GM19455 (cell line): ENCODE results near the gene ERC2.

ENCODE experiments used
- ATAC-seq: cut with Tn5 transposase; IDR thresholded peaks from one replicate; pipeline ENCODE4 v1.9.1; 2021; ENCODE audit not compliant: unreplicated experiment

Gene ERC2

DNA sequence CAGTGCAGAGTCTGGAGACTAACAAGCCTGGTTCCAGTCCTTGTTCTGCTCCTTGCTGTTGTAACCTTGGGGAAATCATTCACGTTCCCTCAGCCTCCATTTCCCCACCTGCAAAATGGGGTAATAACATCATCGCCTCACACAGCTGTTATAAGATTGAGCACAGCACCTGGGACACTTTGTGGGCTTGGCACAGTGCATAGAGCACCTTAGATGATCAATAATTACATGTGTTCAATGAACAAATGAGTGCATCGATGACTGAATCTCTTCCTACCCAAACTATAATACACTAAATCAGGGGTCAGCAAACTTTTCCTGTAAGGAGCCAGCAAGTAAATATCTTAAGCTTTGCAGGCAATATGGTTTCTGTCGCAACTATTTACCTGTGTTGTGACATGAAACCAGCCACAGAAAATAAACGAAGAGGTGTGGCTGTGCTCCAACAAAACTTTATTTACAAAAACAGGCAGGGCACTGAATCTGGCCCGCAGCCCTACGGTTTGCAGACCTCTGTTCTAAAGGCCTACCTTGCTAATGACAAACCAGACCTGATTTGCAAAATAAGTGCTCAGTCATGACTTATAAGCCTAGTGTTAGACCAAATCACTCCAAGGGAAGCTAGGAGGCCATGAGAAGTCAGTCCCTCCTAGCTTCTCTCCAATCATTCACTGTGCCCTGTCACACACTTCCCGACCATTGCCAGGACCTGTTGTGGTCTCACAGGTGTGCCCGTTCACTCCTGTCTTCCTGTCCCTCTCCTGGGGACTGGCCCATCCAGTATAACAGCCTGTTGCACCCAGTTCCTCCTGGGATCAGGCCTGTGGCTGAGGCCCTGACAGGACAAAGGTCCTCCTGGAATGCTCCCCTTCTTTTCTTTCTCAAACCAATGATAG lies 831.7 kb downstream of the ERC2 start:
- no peak for ATAC-seq

DNA sequence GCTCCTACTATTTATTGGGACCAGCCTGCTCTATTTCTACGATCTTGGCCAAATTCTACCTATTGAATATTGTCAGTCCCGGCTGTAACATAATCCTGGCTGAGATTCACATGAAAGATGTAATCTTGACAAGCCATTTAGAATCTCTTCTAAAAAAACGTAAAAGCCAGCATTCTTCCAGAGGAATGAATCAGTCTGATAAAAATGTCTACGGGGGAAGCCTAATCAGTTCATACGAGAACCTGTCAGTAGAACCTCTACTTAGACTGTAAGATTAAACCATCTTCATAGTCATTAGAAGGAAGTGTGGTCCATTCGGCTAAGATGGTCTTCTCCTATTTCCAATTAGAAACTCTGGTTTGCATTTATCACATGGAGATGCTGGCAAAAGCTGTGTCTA lies 833.9 kb downstream of the ERC2 start:
- ATAC-seq = no peak

DNA sequence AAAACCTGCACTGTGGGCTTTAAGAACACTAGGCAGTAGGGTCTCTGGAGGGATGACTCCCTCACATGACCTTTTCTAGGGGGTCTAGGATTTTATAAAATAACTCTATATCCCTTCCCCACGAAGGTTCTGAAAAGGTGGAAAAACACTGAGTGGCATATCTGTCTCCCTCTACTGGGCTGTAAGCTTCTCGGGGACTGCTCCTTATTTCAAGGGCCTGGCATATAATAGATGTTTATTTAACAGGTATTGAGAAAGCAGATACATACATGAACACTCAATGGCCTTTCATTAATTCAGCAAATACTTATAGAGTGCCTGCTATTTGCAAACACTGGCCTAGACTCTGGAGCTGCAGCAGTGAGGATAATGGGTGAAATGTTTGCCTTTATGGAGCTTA lies 834.9 kb downstream of the ERC2 start:
- ATAC-seq = no peak

GRCh38 chr3:55631766-55632331 lies 836.4 kb downstream of the ERC2 start:
- no peak for ATAC-seq

GRCh38 chr3:55630921-55631299 lies 837.4 kb downstream of the ERC2 start:
- no peak for ATAC-seq

- no peak for ATAC-seq
These were observed 837.9 kb downstream of the ERC2 start for GRCh38 chr3:55630280-55630920.

DNA sequence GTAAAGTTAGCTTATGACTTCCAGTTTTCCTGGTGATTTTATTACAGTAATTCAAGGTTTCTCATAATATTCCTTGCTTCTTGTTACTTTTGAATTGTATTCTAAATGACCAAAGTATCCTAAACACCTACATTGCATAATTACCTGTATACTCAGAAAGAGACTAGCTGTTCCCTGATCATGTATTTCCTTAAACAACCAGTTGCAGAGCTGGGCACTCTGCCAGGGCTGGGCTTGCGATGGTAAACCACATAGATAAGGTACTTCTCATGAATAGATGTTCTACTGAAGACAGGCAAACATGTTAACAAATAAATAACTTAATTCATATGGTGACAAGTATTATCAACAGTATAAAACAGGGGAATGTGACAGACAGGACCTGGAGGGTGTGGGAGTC lies 838.8 kb downstream of the ERC2 start:
- no peak for ATAC-seq

GRCh38 chr3:55626279-55626665 lies 842.0 kb downstream of the ERC2 start:
- ATAC-seq = no peak

DNA sequence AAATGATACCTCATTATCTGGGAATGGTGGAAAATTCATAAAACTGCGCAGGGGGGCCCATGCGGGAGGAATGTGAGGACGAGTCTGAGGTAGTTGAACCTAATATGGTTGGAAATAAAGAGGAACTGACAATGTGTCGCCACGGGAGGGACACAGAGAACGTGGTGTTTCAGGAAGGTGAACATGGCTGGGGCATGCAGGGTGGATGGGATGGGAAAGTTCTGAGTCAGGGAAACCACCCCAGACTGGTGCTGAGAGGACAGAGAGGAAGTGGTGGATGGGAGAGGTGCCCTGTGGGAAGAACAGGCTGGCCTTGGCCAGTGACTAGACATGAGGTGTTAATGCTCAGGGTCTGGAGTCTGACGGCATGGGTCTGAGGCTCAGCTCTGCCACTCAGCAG lies 844.0 kb downstream of the ERC2 start:
- ATAC-seq = no peak

- ATAC-seq = no peak
These were observed 844.5 kb downstream of the ERC2 start for GRCh38 chr3:55623786-55624185.

DNA sequence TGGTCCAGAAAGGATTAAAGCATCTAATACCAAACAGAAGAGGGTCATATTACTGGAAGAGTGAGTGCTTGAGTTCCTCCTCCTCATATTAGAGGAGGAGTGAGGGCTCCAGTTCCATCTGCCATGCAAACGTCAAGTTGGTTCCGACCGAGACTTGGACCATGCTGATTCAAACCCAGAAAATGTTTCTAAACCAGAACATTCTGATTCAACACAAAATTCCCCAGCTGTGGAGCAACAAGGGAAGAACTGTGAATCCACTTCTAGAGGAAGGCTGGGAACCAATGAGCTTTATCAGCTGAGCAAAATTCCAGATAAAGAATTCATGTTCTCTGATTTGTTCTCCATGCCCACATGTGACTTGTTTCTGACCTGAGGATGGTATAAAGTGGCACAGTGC lies 845.5 kb downstream of the ERC2 start:
- no peak for ATAC-seq

DNA sequence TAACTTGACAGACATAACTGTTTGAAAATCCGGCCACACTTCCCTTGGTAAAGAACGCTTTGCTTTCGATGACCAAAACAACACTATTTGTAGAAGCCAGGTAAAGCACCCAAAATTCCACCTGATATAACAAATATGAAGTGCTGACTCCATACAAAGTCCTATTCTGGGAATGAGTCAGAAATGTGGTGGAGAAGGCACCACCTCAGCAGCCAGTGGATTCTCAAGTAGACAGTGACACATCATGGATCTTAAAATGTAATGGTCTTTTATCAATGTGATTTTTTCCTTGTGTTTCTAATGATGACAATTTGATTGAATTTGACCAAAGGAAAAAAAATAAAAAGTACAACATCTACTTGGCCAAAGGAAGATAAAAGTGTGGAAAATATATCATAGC lies 846.2 kb downstream of the ERC2 start:
- ATAC-seq = no peak

GRCh38 chr3:55621648-55622047 lies 846.6 kb downstream of the ERC2 start:
- ATAC-seq = no peak

DNA sequence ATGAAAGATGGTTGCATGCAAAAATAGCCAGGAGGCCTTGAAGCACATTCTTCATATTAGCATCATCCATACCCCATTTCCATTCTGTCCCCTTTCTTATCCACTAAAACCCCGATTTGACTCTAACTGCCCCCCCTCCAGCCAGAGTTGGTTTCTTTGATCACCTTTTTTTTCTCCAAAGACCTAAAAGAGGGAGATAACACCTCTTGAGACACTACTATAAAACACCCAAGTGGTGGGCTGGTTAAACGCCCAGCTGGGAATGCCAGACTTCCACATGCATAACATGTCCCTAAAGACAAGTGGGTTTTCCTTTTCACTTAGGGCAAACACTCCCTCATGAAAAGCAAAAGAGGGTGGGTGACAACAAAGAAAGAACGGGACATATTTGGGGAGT lies 847.2 kb downstream of the ERC2 start:
- ATAC-seq = no peak

DNA sequence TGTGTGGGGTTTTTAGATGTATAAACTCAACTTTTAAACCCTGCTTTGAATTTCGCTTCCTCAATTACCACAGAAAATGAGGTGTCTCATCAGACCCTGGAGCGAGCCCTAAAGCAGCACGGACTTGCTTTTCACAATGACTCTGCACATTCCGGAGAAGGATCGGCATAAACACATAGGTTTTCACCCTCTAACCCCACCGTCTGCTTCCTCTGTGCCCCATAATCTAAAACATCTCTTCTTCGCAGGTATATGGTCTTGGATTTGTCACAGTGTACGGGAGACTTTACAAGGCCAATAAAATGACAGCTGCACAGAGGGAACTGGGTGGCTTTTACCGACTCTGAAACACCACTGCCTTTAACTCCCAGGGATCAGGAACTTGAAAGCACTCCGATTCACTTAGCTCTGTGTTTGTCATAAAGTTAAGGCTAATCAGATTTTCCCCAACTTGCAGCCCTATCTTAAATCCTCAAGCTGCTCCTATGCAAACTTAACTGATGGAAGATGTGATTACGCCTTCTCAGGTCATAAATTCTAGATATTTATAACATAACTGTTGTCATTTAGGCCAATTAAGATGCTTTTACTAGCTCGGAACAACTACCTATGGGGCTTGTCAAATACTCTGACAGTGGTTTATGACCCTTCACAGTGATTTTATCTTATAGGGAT lies 847.8 kb downstream of the ERC2 start:
- no peak for ATAC-seq

GRCh38 chr3:55619046-55619808 lies 849.0 kb downstream of the ERC2 start:
- no peak for ATAC-seq

DNA sequence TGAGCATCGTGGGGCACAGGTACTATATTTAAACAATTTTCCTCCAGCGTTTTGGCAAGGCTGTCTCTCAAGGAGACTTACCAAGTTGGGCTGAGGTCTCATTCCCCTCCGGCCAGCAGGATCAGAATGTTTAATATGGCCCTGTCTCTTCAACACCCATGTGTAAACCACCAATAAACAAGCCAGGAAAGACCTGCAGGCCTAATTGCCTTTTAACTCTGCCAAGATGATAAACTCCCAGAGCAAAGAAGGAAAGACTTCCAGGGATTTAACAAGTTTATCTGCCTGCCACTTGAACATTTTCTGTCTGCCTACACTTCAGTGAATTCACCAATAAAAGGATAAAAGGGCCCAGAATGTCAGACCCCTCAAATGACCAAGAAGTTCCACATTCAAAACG lies 850.9 kb downstream of the ERC2 start:
- ATAC-seq = no peak

DNA sequence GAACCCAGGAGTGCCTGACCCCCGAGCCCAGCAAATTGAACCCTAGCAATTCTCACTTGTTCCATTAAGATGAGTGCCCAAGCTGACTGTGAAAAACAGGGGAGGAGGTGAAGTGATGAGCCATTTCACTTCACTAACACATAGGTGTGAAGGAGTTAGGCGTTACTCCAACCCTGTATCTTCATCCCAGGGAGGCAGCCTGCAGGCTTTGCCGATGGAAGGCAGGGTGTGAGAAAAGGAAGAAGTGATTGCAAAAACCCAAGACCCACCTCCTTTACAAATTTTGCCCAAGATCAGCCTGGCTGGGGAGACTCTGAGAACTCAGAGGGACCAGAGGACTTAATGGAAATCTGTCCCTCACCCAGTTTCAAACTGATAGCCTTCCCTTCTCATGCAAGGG lies 851.5 kb downstream of the ERC2 start:
- no peak for ATAC-seq

GRCh38 chr3:55615694-55616295 lies 852.5 kb downstream of the ERC2 start:
- no peak for ATAC-seq

GRCh38 chr3:55615039-55615693 lies 853.1 kb downstream of the ERC2 start:
- ATAC-seq = no peak
